K562 (cell line): Measurements from ENCODE around the gene INO80D. TPM values are rescaled to one million over a fixed set of nuclear protein-coding genes. Genes with fewer than 3 reads are reported as not detected.

Source experiments
- ATAC-seq: fragments of 200-7000 bp; cut with Tn5 transposase; 3 replicates; pipeline ENCODE4 v1.9.1; 2020; ENCODE audit warnings: moderate library complexity
- BruUV-seq: library from RNA; stranded (reverse); fragments of 400-500 nt; replicated peaks from 2 replicates; lab custom pipeline; 2021; lab: Mats Ljungman, UMichigan
- CTCF ChIA-PET: fragments of 300-600 bp; formaldehyde crosslinking; extraction: SDS; loops from one replicate; lab custom pipeline; 2021; ENCODE audit warnings: low intra/inter-chr PET ratio; lab: Yijun Ruan, JAX
- POLR2A ChIA-PET: fragments of 300-600, 350-650 bp; sonication (Branson Sonifier 250); formaldehyde crosslinking; extraction: SDS; loops from one replicate; lab custom pipeline; 2021; ENCODE audit warnings: antibody characterized with exemption, inconsistent platforms; lab: Yijun Ruan, JAX
- DNase-seq, 4 experiments: peaks; one replicate each; pipeline versions ENCODE4 v3.0.0 to v3.0.0-alpha.2; 2011 to 2018; ENCODE audit warnings: low spot score in 3 of 4, mixed read lengths in 3 of 4; ENCODE audit errors: extremely low read depth in 1 of 4
- FAIRE-seq: peaks from 2 replicates; lab custom pipeline; 2011; peaks lifted over from hg19 to GRCh38; lab: Jason Lieb, UNC
- H2AFZ ChIP-seq: 2 replicates; pipeline ENCODE4 v1.6.0; 2011; ENCODE audit warnings: low read depth, low read length, control low read depth, inconsistent platforms
- H3K27ac ChIP-seq: fragments of 200-600 bp; 3 replicates; pipeline ENCODE4 v1.8.0; 2011; ENCODE audit warnings: low read depth, mild to moderate bottlenecking, control low read depth, inconsistent platforms, low read length, moderate library complexity, mixed read lengths; ENCODE audit errors: extremely low read depth
- H3K27me3 ChIP-seq, 2 experiments: fragments of 300-600 bp in 1 of 2; 2 replicates in 1 of 2; 3 replicates in 1 of 2; pipeline versions ENCODE4 v1.6.0 to v1.8.0; 2011; ENCODE audit warnings: inconsistent platforms in 2 of 2, low read length in 2 of 2, mild to moderate bottlenecking in 1 of 2, mixed read lengths in 1 of 2, moderate library complexity in 1 of 2; ENCODE audit not compliant: control insufficient read depth in 2 of 2, insufficient read depth in 2 of 2
- H3K36me3 ChIP-seq: fragments of 300-600 bp; 3 replicates; pipeline ENCODE4 v1.8.0; 2011; ENCODE audit warnings: mild to moderate bottlenecking, low read length, inconsistent platforms; ENCODE audit not compliant: control insufficient read depth, insufficient read depth
- H3K4me1 ChIP-seq, 2 experiments: fragments of 200-600 bp in 1 of 2; replicated peaks in 1 of 2; 2 replicates in 1 of 2; 3 replicates in 1 of 2; pipeline versions ENCODE4 v1.5.1 to v1.8.0; 2011; ENCODE audit warnings: inconsistent platforms in 2 of 2, low read length in 2 of 2, mild to moderate bottlenecking in 1 of 2, mixed read lengths in 1 of 2, moderate library complexity in 1 of 2; ENCODE audit not compliant: control insufficient read depth in 2 of 2, insufficient read depth in 2 of 2
- H3K4me2 ChIP-seq: 2 replicates; pipeline ENCODE4 v1.6.1; 2011; ENCODE audit warnings: low read length, control low read depth, inconsistent platforms, mixed read lengths; ENCODE audit not compliant: insufficient read depth
- H3K4me3 ChIP-seq: fragments of 200-600 bp; sonication (generic), shearing (Covaris generic); 2 replicates; pipeline ENCODE4 v1.5.1; 2016; ENCODE audit warnings: control low read depth, inconsistent platforms
- H3K79me2 ChIP-seq: fragments of 200-600 bp; 3 replicates; pipeline ENCODE4 v1.8.0; 2011; ENCODE audit warnings: low read length, inconsistent platforms; ENCODE audit not compliant: control insufficient read depth, insufficient read depth
- H3K9ac ChIP-seq, 2 experiments: 2 replicates each; pipeline versions ENCODE4 v1.6.0 to v1.6.1; 2011; ENCODE audit warnings: low read depth in 2 of 2, low read length in 2 of 2, control low read depth in 1 of 2, inconsistent platforms in 1 of 2, mild to moderate bottlenecking in 1 of 2, mixed read lengths in 1 of 2; ENCODE audit not compliant: insufficient read depth in 1 of 2
- H3K9me1 ChIP-seq: one replicate; pipeline ENCODE4 v1.6.0; 2011; ENCODE audit warnings: inconsistent platforms, mild to moderate bottlenecking, low read length, moderate library complexity; ENCODE audit not compliant: control insufficient read depth, insufficient read depth
- H3K9me3 ChIP-seq: replicated peaks from 2 replicates; pipeline ENCODE4 v1.5.1; 2011; ENCODE audit warnings: low read depth, low read length, inconsistent platforms; ENCODE audit not compliant: control insufficient read depth, insufficient read depth
- H4K20me1 ChIP-seq: replicated peaks from 2 replicates; pipeline ENCODE4 v1.6.1; 2011; ENCODE audit warnings: low read length, inconsistent platforms, mixed read lengths; ENCODE audit not compliant: control insufficient read depth, insufficient read depth
- MYBL2 ChIP-seq, 2 experiments: fragments of 450-650 bp in 1 of 2; sonication (generic) in 1 of 2; formaldehyde crosslinking in 1 of 2; IDR thresholded peaks; 2 replicates each; pipeline versions ENCODE4 v1.6.1 to v1.8.1; 2017 to 2022; ENCODE audit warnings: borderline replicate concordance in 1 of 2, inconsistent platforms in 1 of 2, low read depth in 1 of 2, mild to moderate bottlenecking in 1 of 2, missing genetic modification reagents in 1 of 2, moderate library complexity in 1 of 2
- ZNF507 ChIP-seq: conservative IDR thresholded peaks from 2 replicates; pipeline ENCODE4 v1.6.1; 2017; ENCODE audit warnings: missing genetic modification characterization, missing compliant biosample characterization
- WGBS: fragments of 100-300 bp; shearing (Covaris generic); methylation state at CpG from one replicate; pipeline ENCODE4 v1.1.6; 2016; ENCODE audit warnings: low coverage, mixed read lengths; ENCODE audit not compliant: insufficient coverage; ENCODE audit errors: missing lambda C conversion rate; 5-methylcytosine and 5-hydroxymethylcytosine counted together
- in situ Hi-C: fragments of 300-500 bp; cut with MboI; formaldehyde crosslinking; loops from 4 replicates; pipeline ENCODE4 v1.15.0; 2018; ENCODE audit warnings: inconsistent platforms, mixed read lengths
- intact Hi-C: fragments of 100-400 bp; cut with micrococcal nuclease; formaldehyde crosslinking; loops from 2 replicates; pipeline ENCODE4 v1.14.2; 2022
- polyA plus RNA-seq, 8 experiments: library from polyadenylated mRNA; depleted of rRNA in 4 of 8; stranded (reverse) in 5 of 8; unstranded in 3 of 8; fragments of >200 nt; fragmentation: Nextera tagmentation in 2 of 8; fragmentation: Illumina TruSeq in 1 of 8; extraction: Ambion mirVana in 2 of 8; extraction: Trizol in 1 of 8; gene quantifications; 2 replicates each; pipeline versions ENCODE4 v1.2.1 to v1.2.3, GENCODE V29; 2011 to 2014; ENCODE audit warnings: inconsistent platforms in 1 of 8, missing spikeins in 1 of 8
- total RNA-seq, 7 experiments: library from RNA; depleted of rRNA in 6 of 7; stranded (reverse); fragments of >200 nt in 6 of 7; fragmentation: Illumina TruSeq in 2 of 7; extraction: Trizol in 2 of 7; gene quantifications; 2 replicates each; pipeline versions ENCODE4 v1.2.1 to v1.2.3, GENCODE V29; 2011 to 2021; ENCODE audit warnings: low replicate concordance in 1 of 7
- TF ChIP-seq, protein P1 (sequence below), 2 experiments: fragments of 450-650 bp; conservative IDR thresholded peaks; 2 replicates each; pipeline ENCODE4 v1.6.1; 2017; ENCODE audit warnings: mild to moderate bottlenecking in 2 of 2, moderate library complexity in 2 of 2
- TF ChIP-seq, protein P2 (sequence below): IDR thresholded peaks from 2 replicates; pipeline ENCODE4 v1.6.1; 2014; ENCODE audit warnings: antibody characterized with exemption
- TF ChIP-seq, protein P3 (sequence below): sonication (generic); formaldehyde crosslinking; IDR thresholded peaks from 2 replicates; pipeline ENCODE4 v1.8.0; 2023; ENCODE audit warnings: mild to moderate bottlenecking, missing genetic modification reagents
- TF ChIP-seq, protein P4 (sequence below): fragments of 250-450 bp; sonication (Bioruptor Pico); IDR thresholded peaks from 2 replicates; pipeline ENCODE4 v1.4.0; 2020; ENCODE audit warnings: mild to moderate bottlenecking, moderate library complexity, borderline replicate concordance

The INO80D gene
- total and polyA plus RNA-seq, 9 of the 15 experiments (the other 6 are each of a cell fraction or from before 2014, with no cell fraction given), result 0.64 to 8.1 (median 2.9) TPM

DNA sequence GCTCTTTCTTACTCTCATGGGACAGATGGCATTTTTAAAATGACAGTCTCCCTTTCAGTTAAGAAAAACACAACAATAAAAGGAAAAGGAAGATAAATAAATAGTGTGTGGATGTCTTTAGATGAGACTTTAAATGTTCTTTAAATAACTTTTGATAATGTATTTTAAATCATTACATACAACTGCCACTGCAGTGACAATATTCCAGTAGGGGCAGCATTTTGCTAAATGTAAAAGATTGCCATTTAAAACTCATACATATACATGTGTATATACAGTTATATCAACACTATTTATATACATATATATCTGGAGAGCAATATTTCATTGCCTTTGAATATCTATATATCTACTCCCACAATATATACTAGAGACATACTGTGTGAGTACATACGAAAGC lies 90.7 kb downstream of the INO80D start:
- Histone ChIP-seq H3K9ac (no peak overlapping the region), H3K36me3 (peaks cover 4% of the 10 kb centered on the region; the same call in 1 of the 3 replicates), H3K4me1 (no peaks in the 10 kb centered on the region), H3K4me2 (no peak overlapping the region), H3K27ac (no peak overlapping the region), H3K27me3 (no peaks in the 10 kb centered on the region), H3K79me2 (no peaks in the 10 kb centered on the region), H3K4me3 (no peak overlapping the region), H4K20me1 (no peaks in the 10 kb centered on the region), H3K9me3 (no peaks in the 10 kb centered on the region), H2AFZ (no peak overlapping the region), H3K9me1 (no peaks in the 10 kb centered on the region)
- WGBS, result 83% methylated on average over 1 of the region's 1 CpG
- in situ Hi-C loops, result no loop called here
- ATAC-seq (no peak), DNase-seq (no peak), FAIRE-seq (no peak)
- ChIA-PET POLR2A (no interaction called here), CTCF (no interaction called here)
- TF ChIP-seq, protein P1, sequence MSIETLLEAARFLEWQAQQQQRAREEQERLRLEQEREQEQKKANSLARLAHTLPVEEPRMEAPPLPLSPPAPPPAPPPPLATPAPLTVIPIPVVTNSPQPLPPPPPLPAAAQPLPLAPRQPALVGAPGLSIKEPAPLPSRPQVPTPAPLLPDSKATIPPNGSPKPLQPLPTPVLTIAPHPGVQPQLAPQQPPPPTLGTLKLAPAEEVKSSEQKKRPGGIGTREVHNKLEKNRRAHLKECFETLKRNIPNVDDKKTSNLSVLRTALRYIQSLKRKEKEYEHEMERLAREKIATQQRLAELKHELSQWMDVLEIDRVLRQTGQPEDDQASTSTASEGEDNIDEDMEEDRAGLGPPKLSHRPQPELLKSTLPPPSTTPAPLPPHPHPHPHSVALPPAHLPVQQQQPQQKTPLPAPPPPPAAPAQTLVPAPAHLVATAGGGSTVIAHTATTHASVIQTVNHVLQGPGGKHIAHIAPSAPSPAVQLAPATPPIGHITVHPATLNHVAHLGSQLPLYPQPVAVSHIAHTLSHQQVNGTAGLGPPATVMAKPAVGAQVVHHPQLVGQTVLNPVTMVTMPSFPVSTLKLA (conservative IDR thresholded peaks at IDR 0.05), result no peak
- TF ChIP-seq, protein P2, sequence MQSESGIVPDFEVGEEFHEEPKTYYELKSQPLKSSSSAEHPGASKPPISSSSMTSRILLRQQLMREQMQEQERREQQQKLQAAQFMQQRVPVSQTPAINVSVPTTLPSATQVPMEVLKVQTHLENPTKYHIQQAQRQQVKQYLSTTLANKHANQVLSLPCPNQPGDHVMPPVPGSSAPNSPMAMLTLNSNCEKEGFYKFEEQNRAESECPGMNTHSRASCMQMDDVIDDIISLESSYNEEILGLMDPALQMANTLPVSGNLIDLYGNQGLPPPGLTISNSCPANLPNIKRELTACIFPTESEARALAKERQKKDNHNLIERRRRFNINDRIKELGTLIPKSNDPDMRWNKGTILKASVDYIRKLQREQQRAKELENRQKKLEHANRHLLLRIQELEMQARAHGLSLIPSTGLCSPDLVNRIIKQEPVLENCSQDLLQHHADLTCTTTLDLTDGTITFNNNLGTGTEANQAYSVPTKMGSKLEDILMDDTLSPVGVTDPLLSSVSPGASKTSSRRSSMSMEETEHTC, result no peak
- TF ChIP-seq, protein P3, sequence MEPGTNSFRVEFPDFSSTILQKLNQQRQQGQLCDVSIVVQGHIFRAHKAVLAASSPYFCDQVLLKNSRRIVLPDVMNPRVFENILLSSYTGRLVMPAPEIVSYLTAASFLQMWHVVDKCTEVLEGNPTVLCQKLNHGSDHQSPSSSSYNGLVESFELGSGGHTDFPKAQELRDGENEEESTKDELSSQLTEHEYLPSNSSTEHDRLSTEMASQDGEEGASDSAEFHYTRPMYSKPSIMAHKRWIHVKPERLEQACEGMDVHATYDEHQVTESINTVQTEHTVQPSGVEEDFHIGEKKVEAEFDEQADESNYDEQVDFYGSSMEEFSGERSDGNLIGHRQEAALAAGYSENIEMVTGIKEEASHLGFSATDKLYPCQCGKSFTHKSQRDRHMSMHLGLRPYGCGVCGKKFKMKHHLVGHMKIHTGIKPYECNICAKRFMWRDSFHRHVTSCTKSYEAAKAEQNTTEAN, result no peak
- TF ChIP-seq, protein P4, sequence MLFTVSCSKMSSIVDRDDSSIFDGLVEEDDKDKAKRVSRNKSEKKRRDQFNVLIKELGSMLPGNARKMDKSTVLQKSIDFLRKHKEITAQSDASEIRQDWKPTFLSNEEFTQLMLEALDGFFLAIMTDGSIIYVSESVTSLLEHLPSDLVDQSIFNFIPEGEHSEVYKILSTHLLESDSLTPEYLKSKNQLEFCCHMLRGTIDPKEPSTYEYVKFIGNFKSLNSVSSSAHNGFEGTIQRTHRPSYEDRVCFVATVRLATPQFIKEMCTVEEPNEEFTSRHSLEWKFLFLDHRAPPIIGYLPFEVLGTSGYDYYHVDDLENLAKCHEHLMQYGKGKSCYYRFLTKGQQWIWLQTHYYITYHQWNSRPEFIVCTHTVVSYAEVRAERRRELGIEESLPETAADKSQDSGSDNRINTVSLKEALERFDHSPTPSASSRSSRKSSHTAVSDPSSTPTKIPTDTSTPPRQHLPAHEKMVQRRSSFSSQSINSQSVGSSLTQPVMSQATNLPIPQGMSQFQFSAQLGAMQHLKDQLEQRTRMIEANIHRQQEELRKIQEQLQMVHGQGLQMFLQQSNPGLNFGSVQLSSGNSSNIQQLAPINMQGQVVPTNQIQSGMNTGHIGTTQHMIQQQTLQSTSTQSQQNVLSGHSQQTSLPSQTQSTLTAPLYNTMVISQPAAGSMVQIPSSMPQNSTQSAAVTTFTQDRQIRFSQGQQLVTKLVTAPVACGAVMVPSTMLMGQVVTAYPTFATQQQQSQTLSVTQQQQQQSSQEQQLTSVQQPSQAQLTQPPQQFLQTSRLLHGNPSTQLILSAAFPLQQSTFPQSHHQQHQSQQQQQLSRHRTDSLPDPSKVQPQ, result no peak
- no peak for TF ChIP-seq ZNF507 (tag)
- TF ChIP-seq MYBL2 (IDR thresholded peaks at IDR 0.05; ENCODE audit: low read depth), result no peak
- no peak for TF ChIP-seq MYBL2 (CRISPR knock-in tag; IDR thresholded peaks at IDR 0.05; ENCODE audit: borderline replicate concordance)
- BruUV-seq, result no TSS peak
- intact Hi-C loops, result no loop called here
